Activated B cell treated with CpG ODN at 0.5 μM for 24 hours (primary cell): Measurements from ENCODE around the gene ANKFN1. TPM values are rescaled to one million over a fixed set of nuclear protein-coding genes. Genes with fewer than 3 reads are reported as not detected.

Experiments
- ATAC-seq: fragments of 200-7000 bp; cut with Tn5 transposase; one replicate; pipeline ENCODE4 v1.10.0; 2021; ENCODE audit warnings: low read depth, mild to moderate bottlenecking, moderate library complexity
- CTCF ChIA-PET: fragments of 350-600 bp; sonication (Branson Sonifier 250); formaldehyde crosslinking; loops from one replicate; lab custom pipeline; 2021; ENCODE audit warnings: antibody characterized with exemption; lab: Charles Lee
- POLR2A ChIA-PET: fragments of 350-600 bp; sonication (Branson Sonifier 250); formaldehyde crosslinking; loops from one replicate; lab custom pipeline; 2021; ENCODE audit warnings: antibody characterized with exemption; lab: Charles Lee
- DNase-seq: peaks from one replicate; pipeline ENCODE4 v3.0.0; 2022
- H3K27ac Mint-ChIP-seq: one replicate; pipeline ENCODE4 v1.8.0; 2020; ENCODE audit warnings: mixed read lengths
- H3K27me3 Mint-ChIP-seq: one replicate; pipeline ENCODE4 v1.8.0; 2021; ENCODE audit warnings: mixed read lengths
- H3K36me3 Mint-ChIP-seq: one replicate; pipeline ENCODE4 v1.8.0; 2021; ENCODE audit warnings: low read depth, mixed read lengths
- H3K4me1 Mint-ChIP-seq: one replicate; pipeline ENCODE4 v1.8.0; 2021; ENCODE audit warnings: mixed read lengths
- H3K4me3 Mint-ChIP-seq: one replicate; pipeline ENCODE4 v1.8.0; 2020; ENCODE audit warnings: mild to moderate bottlenecking, mixed read lengths
- H3K9me3 Mint-ChIP-seq: one replicate; pipeline ENCODE4 v1.8.0; 2020; ENCODE audit warnings: mixed read lengths
- CTCF ChIP-seq: fragments of 200-600 bp; IDR thresholded peaks from one replicate; pipeline ENCODE4 v1.8.0; 2022; ENCODE audit warnings: antibody characterized with exemption, mild to moderate bottlenecking
- intact Hi-C: fragments of 100-400 bp; cut with micrococcal nuclease; formaldehyde crosslinking; loops from one replicate; pipeline ENCODE4 v1.15.1; 2024
- total RNA-seq: library from RNA; stranded (reverse); gene quantifications from 2 replicates; pipeline ENCODE4 v1.2.3, GENCODE V29; 2022

Gene ANKFN1
- total RNA-seq, 1 donor from 2014 or later, result not detected

GRCh38 chr17:56173958-56174835 lies 20.9 kb downstream of the ANKFN1 start:
- no peak for TF ChIP-seq CTCF
- CTCF ChIA-PET, result no interaction called here
- H3K27me3 Mint-ChIP-seq, result peaks cover 2% of the 10 kb centered on the region
- intact Hi-C loops, result no loop called here
- no peak overlapping the region for H3K4me3 Mint-ChIP-seq
- ATAC-seq, result no peak
- H3K27ac Mint-ChIP-seq, result no peak overlapping the region
- no peaks in the 10 kb centered on the region for H3K4me1 Mint-ChIP-seq
- no peak for DNase-seq
- no peaks in the 10 kb centered on the region for H3K9me3 Mint-ChIP-seq
- no peaks in the 10 kb centered on the region for H3K36me3 Mint-ChIP-seq
- POLR2A ChIA-PET, result no interaction called here

GRCh38 chr17:56175299-56175955 lies 22.2 kb downstream of the ANKFN1 start:
- ATAC-seq, result no peak
- ChIA-PET POLR2A (interaction anchor here (0.7 kb wide), 1 partner anchor 31 kb away, joined by 4 read pairs; no protein-coding TSS in a partner anchor), CTCF (no interaction called here)
- H3K9me3 Mint-ChIP-seq, result no peaks in the 10 kb centered on the region
- no peak overlapping the region for H3K27ac Mint-ChIP-seq
- intact Hi-C loops, result no loop called here
- no peak for TF ChIP-seq CTCF
- no peaks in the 10 kb centered on the region for H3K36me3 Mint-ChIP-seq
- H3K4me1 Mint-ChIP-seq, result no peaks in the 10 kb centered on the region
- no peak for DNase-seq
- H3K27me3 Mint-ChIP-seq, result peaks cover 2% of the 10 kb centered on the region
- H3K4me3 Mint-ChIP-seq, result no peak overlapping the region

GRCh38 chr17:56176091-56176490 lies 22.8 kb downstream of the ANKFN1 start:
- Mint-ChIP-seq H3K27me3 (peaks cover 2% of the 10 kb centered on the region), H3K9me3 (no peaks in the 10 kb centered on the region), H3K4me1 (no peaks in the 10 kb centered on the region), H3K27ac (no peak overlapping the region), H3K4me3 (no peak overlapping the region), H3K36me3 (no peaks in the 10 kb centered on the region)
- TF ChIP-seq CTCF, result no peak
- no peak for DNase-seq
- no peak for ATAC-seq
- ChIA-PET CTCF (no interaction called here), POLR2A (interaction anchor here (0.7 kb wide), 1 partner anchor 31 kb away, joined by 4 read pairs; no protein-coding TSS in a partner anchor)
- intact Hi-C loops, result no loop called here

GRCh38 chr17:56177361-56177760 lies 24.1 kb downstream of the ANKFN1 start:
- Mint-ChIP-seq H3K4me1 (no peaks in the 10 kb centered on the region), H3K27me3 (peaks cover 2% of the 10 kb centered on the region), H3K9me3 (no peaks in the 10 kb centered on the region), H3K4me3 (no peak overlapping the region), H3K27ac (no peak overlapping the region), H3K36me3 (no peaks in the 10 kb centered on the region)
- DNase-seq (no peak), ATAC-seq (no peak)
- intact Hi-C loops, result no loop called here
- CTCF ChIA-PET, result no interaction called here
- TF ChIP-seq CTCF, result no peak
- POLR2A ChIA-PET, result no interaction called here

GRCh38 chr17:56178203-56178602 lies 24.9 kb downstream of the ANKFN1 start:
- intact Hi-C loops, result no loop called here
- Mint-ChIP-seq H3K4me3 (no peak overlapping the region), H3K4me1 (no peaks in the 10 kb centered on the region), H3K27ac (no peak overlapping the region), H3K36me3 (no peaks in the 10 kb centered on the region), H3K9me3 (no peaks in the 10 kb centered on the region), H3K27me3 (peaks cover 2% of the 10 kb centered on the region)
- ChIA-PET POLR2A (no interaction called here), CTCF (no interaction called here)
- ATAC-seq (no peak), DNase-seq (no peak)
- no peak for TF ChIP-seq CTCF
